ENCODE data around the gene EXOSC3.

- TF ChIP-seq CTCF (IDR thresholded peaks at IDR 0.05; ENCODE audit: extremely low read depth in 1 of 2, insufficient read depth in 1 of 2, low read depth in 1 of 2, low read length in 2 of 2) (no peak), POLR2A (IDR thresholded peaks at IDR 0.05; ENCODE audit: low read depth, low read length) (no peak), MYC (IDR thresholded peaks at IDR 0.05; ENCODE audit: low read depth, low read length) (no peak), POLR2AphosphoS5 (IDR thresholded peaks at IDR 0.05; ENCODE audit: insufficient read depth, low read depth, low read length) (no peak), FOS (IDR thresholded peaks at IDR 0.05; ENCODE audit: borderline replicate concordance, insufficient read depth, low read length) (no peak)
Measured at GRCh38 chr9:37769306-37769705, 15.6 kb downstream of the EXOSC3 start.
